Measurements from ENCODE around the gene KDELR3. TPM values are rescaled to one million over a fixed set of nuclear protein-coding genes. Genes with fewer than 3 reads are reported as not detected.

The KDELR3 gene
- total and polyA plus RNA-seq, 2 donors (not counting 1 experiment from before 2014, with no cell fraction given), result 78.8 to 305 TPM

DNA sequence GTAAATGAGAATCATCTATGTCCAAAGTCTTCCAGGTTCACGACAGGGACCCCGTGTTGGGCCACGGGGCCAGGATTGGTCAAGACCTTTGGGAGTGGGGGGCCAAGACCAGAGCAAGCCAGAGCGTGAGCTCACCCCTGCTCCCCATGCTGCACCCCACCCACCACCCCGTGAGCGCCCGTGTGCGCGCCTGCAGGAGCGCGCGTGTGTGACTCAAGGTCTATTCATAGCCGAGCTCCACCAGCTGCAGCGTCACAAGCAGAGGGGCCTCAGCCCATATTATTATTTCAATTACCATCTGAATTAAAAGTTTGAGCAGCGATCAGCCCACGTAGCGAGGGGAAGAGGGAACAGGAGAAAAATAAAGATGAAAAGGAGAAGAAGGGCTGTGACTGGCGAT is 18.1 kb upstream of the KDELR3 start:
- Histone ChIP-seq H3K4me2 (ENCODE audit: extremely low read depth, insufficient read depth, low read length) (no peak overlapping the region), H3K4me3 (replicated peaks in 1 of 4; ENCODE audit: control extremely low read depth in 1 of 4, insufficient read depth in 1 of 4, low read depth in 3 of 4, low read length in 4 of 4) (no peak overlapping the region), H3K79me2 (ENCODE audit: control insufficient read depth, insufficient read depth, low read length) (no peaks in the 10 kb centered on the region), H3K9me3 (ENCODE audit: control insufficient read depth, insufficient read depth, low read depth, low read length) (no peaks in the 10 kb centered on the region), H4K20me1 (ENCODE audit: control insufficient read depth, extremely low read depth, insufficient read depth, low read length) (no peaks in the 10 kb centered on the region), H3K36me3 (ENCODE audit: control insufficient read depth, insufficient read depth, low read length) (no peaks in the 10 kb centered on the region), H3K9ac (ENCODE audit: insufficient read depth, low read length) (no peak overlapping the region), H3K4me1 (ENCODE audit: control insufficient read depth, extremely low read depth, insufficient read depth, low read length) (no peaks in the 10 kb centered on the region), H3K27ac (ENCODE audit: insufficient read depth, low read length) (no peak overlapping the region), H2AFZ (ENCODE audit: low read length) (no peak overlapping the region), H3K27me3 (ENCODE audit: control insufficient read depth, insufficient read depth, low read length) (peaks cover 31% of the 10 kb centered on the region)
- TF ChIP-seq, protein P1, sequence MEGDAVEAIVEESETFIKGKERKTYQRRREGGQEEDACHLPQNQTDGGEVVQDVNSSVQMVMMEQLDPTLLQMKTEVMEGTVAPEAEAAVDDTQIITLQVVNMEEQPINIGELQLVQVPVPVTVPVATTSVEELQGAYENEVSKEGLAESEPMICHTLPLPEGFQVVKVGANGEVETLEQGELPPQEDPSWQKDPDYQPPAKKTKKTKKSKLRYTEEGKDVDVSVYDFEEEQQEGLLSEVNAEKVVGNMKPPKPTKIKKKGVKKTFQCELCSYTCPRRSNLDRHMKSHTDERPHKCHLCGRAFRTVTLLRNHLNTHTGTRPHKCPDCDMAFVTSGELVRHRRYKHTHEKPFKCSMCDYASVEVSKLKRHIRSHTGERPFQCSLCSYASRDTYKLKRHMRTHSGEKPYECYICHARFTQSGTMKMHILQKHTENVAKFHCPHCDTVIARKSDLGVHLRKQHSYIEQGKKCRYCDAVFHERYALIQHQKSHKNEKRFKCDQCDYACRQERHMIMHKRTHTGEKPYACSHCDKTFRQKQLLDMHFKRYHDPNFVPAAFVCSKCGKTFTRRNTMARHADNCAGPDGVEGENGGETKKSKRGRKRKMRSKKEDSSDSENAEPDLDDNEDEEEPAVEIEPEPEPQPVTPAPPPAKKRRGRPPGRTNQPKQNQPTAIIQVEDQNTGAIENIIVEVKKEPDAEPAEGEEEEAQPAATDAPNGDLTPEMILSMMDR (conservative IDR thresholded peaks at IDR 0.05 in 1 of 2, IDR thresholded peaks at IDR 0.05 in 1 of 2; ENCODE audit: low read depth in 1 of 2, low read length in 2 of 2), result no peak
- no peak for TF ChIP-seq EZH2 (IDR thresholded peaks at IDR 0.05; ENCODE audit: low read length, missing control alignments)
- no peak for DNase-seq (ENCODE audit: low read depth in 2 of 2)

- Histone ChIP-seq H4K20me1 (ENCODE audit: control insufficient read depth, extremely low read depth, insufficient read depth, low read length) (no peaks in the 10 kb centered on the region), H3K27ac (ENCODE audit: insufficient read depth, low read length) (no peak overlapping the region), H3K27me3 (ENCODE audit: control insufficient read depth, insufficient read depth, low read length) (peaks cover 32% of the 10 kb centered on the region), H3K4me1 (ENCODE audit: control insufficient read depth, extremely low read depth, insufficient read depth, low read length) (no peaks in the 10 kb centered on the region), H3K79me2 (ENCODE audit: control insufficient read depth, insufficient read depth, low read length) (no peaks in the 10 kb centered on the region), H3K4me3 (replicated peaks in 1 of 4; ENCODE audit: control extremely low read depth in 1 of 4, insufficient read depth in 1 of 4, low read depth in 3 of 4, low read length in 4 of 4) (no peak overlapping the region), H3K9ac (ENCODE audit: insufficient read depth, low read length) (no peak overlapping the region), H3K9me3 (ENCODE audit: control insufficient read depth, insufficient read depth, low read depth, low read length) (no peaks in the 10 kb centered on the region), H3K36me3 (ENCODE audit: control insufficient read depth, insufficient read depth, low read length) (no peaks in the 10 kb centered on the region), H3K4me2 (ENCODE audit: extremely low read depth, insufficient read depth, low read length) (no peak overlapping the region), H2AFZ (ENCODE audit: low read length) (no peak overlapping the region)
- TF ChIP-seq EZH2 (IDR thresholded peaks at IDR 0.05; ENCODE audit: low read length, missing control alignments), result no peak
- TF ChIP-seq, protein P1 (conservative IDR thresholded peaks at IDR 0.05 in 1 of 2, IDR thresholded peaks at IDR 0.05 in 1 of 2; ENCODE audit: low read depth in 1 of 2, low read length in 2 of 2), result no peak
- no peak for DNase-seq (ENCODE audit: low read depth in 2 of 2)
Observed at GRCh38 chr22:38450234-38450797, 17.6 kb upstream of the KDELR3 start.

DNA sequence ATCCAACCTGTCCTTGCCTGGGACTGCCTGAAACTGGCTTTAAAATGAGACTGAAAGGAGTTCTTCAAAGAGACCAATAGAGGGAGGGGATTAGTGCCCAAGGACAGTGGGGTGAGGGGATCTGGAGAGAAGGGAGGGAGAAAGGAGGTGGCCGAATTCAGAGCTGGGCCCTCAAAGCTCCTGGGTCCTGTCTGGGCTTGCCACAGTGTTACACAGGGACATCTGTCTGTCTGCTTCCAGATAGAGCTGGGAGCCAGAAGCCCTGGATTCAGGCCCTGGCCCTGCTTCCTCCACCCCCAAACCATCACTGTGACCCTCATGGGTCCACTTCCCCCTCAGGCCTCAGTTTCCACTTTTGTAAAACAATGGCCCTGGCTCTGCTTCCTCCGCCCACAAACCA is 16.5 kb upstream of the KDELR3 start:
- no peaks in the 10 kb centered on the region for H3K79me2 ChIP-seq (ENCODE audit: control insufficient read depth, insufficient read depth, low read length)
- H3K4me2 ChIP-seq (ENCODE audit: extremely low read depth, insufficient read depth, low read length), result no peak overlapping the region
- no peak for DNase-seq (ENCODE audit: low read depth in 2 of 2)
- no peak overlapping the region for H3K4me3 ChIP-seq (replicated peaks in 1 of 4; ENCODE audit: control extremely low read depth in 1 of 4, insufficient read depth in 1 of 4, low read depth in 3 of 4, low read length in 4 of 4)
- H3K36me3 ChIP-seq (ENCODE audit: control insufficient read depth, insufficient read depth, low read length), result no peaks in the 10 kb centered on the region
- H3K27ac ChIP-seq (ENCODE audit: insufficient read depth, low read length), result no peak overlapping the region
- TF ChIP-seq, protein P1 (conservative IDR thresholded peaks at IDR 0.05 in 1 of 2, IDR thresholded peaks at IDR 0.05 in 1 of 2; ENCODE audit: low read depth in 1 of 2, low read length in 2 of 2), result no peak
- TF ChIP-seq EZH2 (IDR thresholded peaks at IDR 0.05; ENCODE audit: low read length, missing control alignments), result peak; percentile 45
- no peaks in the 10 kb centered on the region for H3K9me3 ChIP-seq (ENCODE audit: control insufficient read depth, insufficient read depth, low read depth, low read length)
- no peaks in the 10 kb centered on the region for H4K20me1 ChIP-seq (ENCODE audit: control insufficient read depth, extremely low read depth, insufficient read depth, low read length)
- H3K4me1 ChIP-seq (ENCODE audit: control insufficient read depth, extremely low read depth, insufficient read depth, low read length), result no peaks in the 10 kb centered on the region
- no peak overlapping the region for H2AFZ ChIP-seq (ENCODE audit: low read length)
- peaks cover 37% of the 10 kb centered on the region for H3K27me3 ChIP-seq (ENCODE audit: control insufficient read depth, insufficient read depth, low read length)
- H3K9ac ChIP-seq (ENCODE audit: insufficient read depth, low read length), result no peak overlapping the region

Measured in fibroblast of lung (primary cell).